HFF-Myc (cell line): ENCODE data around the gene PLEKHN1.

ENCODE experiments used
- DNase-seq: peaks from one replicate; pipeline ENCODE4 v3.0.0-alpha.2; 2011; ENCODE audit warnings: low read depth; ENCODE audit errors: extremely low read depth
- H3K4me3 ChIP-seq: replicated peaks from 2 replicates; pipeline ENCODE4 v1.5.1; 2011; ENCODE audit warnings: low read depth, mild to moderate bottlenecking, control low read depth, low read length
- CTCF ChIP-seq: IDR thresholded peaks from 2 replicates; pipeline ENCODE4 v1.5.1; 2012; ENCODE audit warnings: mild to moderate bottlenecking, low read depth, low read length, control low read depth; ENCODE audit errors: missing control alignments

PLEKHN1 gene

DNA sequence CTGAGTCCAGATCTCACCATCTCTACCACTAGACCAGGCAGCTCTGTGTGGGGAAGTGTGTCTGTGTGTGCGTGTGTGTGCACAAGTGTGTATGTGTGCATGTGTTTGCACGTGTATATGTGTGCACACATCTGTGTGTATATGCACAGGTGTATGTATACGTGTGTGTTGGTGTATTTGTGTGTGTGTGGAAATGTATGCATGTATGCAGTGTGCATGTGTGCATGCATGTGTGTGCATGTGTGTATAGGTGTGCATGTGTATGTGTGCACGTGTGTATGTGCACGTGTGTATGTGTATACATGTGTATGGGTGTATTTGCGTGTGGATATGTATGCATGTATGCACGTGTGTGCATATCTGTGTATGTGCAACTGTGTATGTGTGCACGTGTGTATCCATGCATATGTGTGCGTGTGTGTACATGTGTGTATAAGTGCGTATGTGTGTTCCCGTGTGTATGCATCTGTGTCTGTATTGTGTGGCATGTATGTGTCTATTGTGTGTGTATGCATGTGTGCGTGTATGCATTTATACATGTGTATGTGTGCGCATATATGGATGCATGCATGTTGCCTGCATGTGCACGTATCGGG lies 3.1 kb downstream of the PLEKHN1 start:
- no peak for DNase-seq
- H3K4me3 ChIP-seq = no peak overlapping the region
- TF ChIP-seq CTCF = no peak

DNA sequence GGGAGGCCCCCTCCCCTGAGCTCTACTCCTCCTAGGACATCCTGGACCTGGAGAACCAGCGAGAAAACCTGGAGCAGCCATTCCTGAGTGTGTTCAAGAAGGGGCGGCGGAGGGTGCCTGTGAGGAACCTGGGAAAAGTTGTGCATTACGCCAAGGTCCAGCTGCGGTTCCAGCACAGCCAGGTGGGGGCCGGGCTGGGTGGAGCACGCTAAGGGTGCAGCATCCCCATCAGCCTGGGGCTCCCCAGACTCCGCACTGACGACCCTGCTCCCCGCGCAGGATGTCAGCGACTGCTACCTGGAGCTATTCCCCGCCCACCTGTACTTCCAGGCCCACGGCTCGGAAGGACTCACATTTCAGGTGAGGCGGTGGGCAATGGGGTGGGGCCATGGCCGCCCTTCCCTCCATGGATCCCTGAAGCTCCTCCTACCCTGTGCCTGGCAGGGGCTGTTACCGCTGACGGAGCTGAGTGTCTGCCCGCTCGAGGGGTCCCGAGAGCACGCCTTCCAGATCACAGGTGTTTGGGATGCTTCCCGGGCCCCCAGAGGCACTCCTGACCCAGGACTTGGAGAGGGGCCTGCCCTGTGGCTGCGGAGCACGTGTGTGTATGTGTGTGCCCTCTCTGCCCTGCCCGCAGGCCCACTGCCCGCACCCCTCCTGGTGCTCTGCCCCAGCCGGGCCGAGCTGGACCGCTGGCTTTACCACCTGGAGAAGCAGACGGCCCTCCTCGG lies 4.1 kb downstream of the PLEKHN1 start:
- no peak overlapping the region for H3K4me3 ChIP-seq
- no peak for DNase-seq
- no peak for TF ChIP-seq CTCF

- TF ChIP-seq CTCF = no peak
- no peak overlapping the region for H3K4me3 ChIP-seq
- no peak for DNase-seq
Measured at GRCh38 chr1:970973-971730, 4.9 kb downstream of the PLEKHN1 start.

DNA sequence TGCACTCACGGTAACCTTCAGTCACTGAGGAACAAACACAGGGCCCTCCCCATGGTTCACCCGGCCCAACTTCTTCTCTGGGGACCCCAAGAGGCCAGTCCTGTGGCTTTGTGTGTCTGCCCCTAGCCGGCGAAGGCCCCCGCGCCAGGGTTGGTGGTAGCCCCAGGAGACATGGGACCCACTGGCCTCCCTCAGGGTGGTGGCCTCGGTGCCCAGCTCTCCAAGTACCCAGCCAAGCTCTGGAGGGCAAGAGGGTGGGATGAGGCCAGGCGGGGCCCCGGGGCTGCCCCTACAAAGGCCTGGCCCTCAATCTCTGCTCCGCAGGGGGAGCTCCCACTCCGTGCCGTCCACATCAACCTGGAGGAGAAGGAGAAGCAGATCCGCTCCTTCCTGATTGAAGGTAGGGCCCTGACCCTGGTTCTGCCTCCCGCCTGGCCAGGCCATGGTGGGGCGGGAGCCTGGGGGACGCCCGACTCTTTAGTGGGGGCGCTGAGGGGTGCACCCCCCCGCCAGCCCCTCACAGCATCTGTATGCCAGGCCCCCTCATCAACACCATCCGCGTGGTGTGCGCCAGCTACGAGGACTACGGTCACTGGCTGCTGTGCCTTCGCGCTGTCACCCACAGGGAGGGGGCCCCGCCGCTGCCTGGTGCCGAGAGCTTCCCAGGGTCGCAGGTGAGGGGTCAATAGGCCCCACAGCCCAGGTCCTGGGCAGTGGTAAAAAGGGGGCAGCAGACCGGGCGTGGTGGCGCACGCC lies 5.6 kb downstream of the PLEKHN1 start:
- H3K4me3 ChIP-seq = no peak overlapping the region
- TF ChIP-seq CTCF = no peak
- DNase-seq = no peak

GRCh38 chr1:972726-973458 lies 6.6 kb downstream of the PLEKHN1 start:
- TF ChIP-seq CTCF = no peak
- no peak for DNase-seq
- no peak overlapping the region for H3K4me3 ChIP-seq
